HG02798 (cell line): ENCODE results near the gene FAH.

Experiments used
- ATAC-seq: cut with Tn5 transposase; IDR thresholded peaks from one replicate; pipeline ENCODE4 v1.9.1; 2021; ENCODE audit warnings: mild to moderate bottlenecking; ENCODE audit not compliant: unreplicated experiment, poor library complexity

Gene FAH

DNA sequence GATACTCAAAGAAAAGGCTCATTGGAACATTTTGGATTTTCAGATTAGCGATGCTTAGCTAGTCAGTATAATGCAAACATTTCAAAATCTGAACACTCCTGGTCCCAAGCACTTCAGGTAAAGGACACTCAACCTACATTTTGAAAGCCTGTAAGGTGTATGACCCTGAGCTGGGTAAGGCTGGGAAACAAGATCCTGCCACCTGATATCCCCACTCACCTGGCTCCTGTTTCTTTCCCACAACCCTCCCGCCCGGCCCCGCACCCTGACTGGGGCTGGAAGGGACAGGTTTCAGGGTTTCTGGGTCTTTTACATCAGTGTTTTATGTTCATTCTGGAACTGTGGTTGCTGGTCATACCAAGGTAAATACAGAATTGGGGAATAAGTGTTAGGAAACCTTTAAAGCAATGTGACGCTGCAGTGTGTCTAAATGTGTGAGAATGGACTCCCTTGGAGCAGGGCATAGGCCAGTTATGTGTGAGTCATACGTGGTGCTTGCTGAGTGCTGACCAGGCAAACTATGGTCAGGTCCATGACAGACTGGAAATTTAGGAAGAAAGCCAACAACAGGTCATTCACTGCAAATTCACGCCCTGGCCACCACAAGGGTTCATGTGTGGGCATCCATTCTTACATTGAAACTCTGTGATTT, 76.3 kb downstream of the FAH start:
- ATAC-seq = no peak

DNA sequence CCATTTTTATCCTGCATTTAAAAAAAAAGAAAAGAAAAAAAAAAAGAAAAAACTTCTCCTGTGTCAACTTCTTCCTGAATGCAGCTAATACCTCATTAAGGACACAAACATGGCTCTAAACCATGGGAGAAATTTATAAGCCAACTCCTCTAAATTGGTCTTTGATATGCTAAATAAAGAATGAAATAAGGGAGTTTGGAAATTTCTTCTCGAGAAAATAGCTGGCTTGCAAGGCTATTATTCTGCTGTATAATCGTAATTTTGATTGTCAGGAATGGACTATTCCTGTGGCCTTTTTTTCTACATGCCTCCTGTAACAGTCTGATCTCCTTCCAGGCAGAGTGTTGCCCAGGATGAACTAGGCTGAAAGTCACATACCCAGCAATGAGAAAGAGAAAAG, 78.6 kb downstream of the FAH start:
- no peak for ATAC-seq

DNA sequence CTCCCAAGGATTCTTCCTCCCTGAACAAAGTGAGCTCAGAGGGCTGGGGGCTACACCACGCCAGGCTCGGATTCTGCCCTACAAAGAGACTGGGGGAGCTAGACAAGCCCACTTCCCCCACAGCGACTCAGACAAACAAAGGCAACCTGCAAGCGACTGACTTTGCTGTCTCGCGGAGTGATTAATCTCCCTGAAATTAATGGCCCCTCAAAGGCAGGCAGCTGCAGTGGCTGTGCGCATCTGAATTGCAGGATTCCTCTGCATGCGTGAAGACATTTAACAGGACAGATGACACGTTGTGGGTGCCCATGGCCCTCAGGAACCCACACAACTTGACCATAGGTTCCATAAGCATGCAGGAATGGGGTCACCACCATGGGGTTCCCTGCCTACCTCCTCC, 80.8 kb downstream of the FAH start:
- ATAC-seq = no peak

DNA sequence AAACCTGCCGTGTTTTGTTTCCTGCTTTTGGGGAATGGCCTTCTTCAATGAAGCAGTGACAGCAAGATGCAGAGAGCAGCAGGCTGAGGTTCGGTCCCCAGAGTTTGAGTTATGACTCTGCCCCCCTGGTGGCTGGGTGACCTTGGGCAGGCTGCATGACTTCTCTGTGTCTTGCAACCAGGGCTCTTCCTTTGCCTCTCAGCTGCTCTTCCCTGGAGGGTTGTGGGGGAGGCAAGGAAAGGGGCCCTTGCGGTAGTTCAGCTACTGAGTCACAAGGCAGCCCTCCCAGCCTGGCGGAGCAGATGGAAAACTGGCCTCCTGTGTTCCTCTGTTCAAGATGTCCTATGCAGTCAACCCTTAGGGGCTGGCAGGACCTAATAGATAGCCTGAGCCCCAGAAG, 82.1 kb downstream of the FAH start:
- peak; percentile 51 for ATAC-seq
